Putamen (tissue), 1 donor: ENCODE results near the gene ABHD1.

Experiments used
- DNase-seq: peaks from one replicate; pipeline ENCODE4 v3.0.0-alpha.2; 2016; ENCODE audit warnings: low spot score

Gene ABHD1

GRCh38 chr2:27086724-27087593, 36.7 kb upstream of the ABHD1 start, which contains the start of gene KHK:
KHK (plus strand) TSS chr2:27086772; CDS start chr2:27087260, 488 bp downstream.
- peak; percentile 51 for DNase-seq

DNA sequence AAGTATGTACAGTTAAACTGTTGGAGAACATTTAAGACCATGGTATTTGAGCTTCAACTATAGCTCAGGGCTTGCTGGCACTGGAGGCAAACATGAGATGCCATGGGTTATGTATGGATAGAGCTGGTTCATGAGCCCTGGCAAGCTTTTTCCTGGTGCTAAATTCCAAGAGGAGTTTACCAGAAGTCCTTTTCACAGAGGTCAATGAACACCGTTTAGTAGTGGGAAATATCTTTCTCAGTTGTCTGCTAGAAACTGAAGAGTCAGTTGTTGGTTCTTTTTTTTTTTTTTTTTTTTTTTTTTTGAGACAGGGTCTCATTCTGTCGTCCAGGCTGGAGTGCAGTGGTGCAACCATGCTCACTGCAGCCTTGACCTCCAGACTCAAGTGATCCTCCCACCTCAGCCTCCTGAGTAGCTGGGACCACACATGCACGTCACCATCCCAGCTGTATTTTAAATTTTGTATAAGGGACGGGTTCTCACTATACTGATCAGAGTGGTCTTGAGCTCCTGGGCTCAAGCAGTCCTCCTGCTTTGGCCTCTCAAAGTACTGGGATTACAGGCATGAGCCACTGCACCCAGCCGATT, 35.7 kb upstream of the ABHD1 start:
- DNase-seq = no peak

- no peak for DNase-seq
Observed at GRCh38 chr2:27088634-27089033, 35.0 kb upstream of the ABHD1 start.

DNA sequence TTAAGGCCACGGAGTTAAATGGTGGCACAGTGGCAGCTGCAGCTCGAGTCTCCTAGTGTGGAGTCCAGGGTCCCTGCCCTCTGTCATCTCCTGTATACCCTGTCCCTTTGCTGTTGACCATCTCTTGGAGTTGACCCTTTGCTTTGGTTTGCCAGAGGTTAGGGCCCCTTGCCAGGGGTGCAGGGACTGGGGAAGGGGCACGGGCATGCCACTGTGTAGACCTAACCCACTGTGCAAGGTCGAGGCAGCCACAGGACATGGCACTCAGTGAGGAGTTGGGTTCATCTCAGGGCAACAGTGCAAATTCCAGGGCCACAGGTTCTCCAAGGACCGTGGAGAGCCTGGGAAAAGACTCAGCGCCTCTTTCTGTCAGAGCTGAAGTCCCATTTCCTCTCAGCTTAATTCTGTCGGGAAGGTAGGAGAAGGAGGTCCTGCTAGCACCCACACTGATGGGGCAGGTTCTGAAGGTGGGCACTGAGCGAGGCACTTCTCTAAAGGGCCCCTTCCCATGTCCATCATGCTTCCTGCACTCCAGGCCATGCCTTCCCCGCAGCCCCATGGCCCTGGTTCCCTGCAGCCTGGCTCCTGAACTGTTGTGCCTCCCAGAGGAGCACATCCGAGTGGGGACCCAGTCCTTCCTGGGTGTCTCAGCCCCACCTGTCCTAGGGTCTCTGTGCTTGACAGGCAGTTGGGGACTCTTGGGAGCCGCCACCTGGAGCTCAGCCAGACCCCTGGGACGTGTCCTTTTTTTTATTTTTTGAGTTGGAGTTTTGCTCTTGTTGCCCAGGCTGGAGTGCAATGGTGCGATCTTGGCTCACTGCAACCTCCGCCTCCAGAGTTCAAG, 34.3 kb upstream of the ABHD1 start:
- no peak for DNase-seq

DNA sequence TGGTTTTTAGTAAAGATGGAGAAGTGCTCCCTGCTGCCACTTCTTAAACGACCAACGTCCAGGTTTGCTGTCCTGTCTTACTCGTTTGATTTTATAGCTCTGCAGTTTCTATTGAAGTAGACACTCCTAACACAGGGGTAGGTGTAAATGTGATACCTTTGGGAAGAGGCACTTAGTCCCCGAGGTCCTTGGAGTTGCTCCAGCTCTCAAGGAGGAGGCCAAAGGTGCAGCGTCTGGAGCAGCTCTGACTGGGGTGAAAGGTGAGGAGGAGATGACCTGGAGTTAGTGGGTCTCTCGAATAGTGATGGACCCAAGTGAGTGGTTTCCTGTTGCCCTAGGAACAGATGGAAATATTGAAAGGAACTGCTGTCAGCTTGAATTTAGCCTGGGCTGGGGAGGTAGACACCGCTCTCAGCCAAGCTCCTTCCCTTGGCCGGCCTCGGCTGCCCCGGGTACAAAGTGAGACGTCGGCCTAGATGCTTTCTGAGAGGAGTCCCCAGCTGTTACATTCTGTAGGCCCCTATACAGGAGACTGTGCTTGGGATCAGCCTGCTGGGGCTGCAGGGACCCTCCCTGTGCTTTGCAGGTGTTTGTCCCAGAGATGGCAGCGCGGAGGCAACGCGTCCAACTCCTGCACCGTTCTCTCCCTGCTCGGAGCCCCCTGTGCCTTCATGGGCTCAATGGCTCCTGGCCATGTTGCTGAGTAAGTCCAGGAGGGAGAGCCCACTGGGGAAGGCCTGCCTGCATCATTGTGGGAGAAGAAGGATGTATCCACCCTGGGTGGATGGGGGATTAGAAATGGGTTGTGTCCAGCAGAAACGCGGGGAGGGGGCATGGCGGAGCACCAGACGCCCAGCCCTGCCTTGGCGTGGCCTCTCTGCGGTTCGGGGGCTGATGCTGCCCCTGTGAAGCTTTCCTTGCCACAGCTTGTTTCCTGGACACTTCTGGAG, 31.6 kb upstream of the ABHD1 start:
- no peak for DNase-seq

- DNase-seq = no peak
Observed at GRCh38 chr2:27092696-27093429, 30.8 kb upstream of the ABHD1 start.

- no peak for DNase-seq
Observed at GRCh38 chr2:27093430-27094352, 29.9 kb upstream of the ABHD1 start.

- DNase-seq = no peak
Observed at GRCh38 chr2:27094353-27094984, 29.1 kb upstream of the ABHD1 start.

DNA sequence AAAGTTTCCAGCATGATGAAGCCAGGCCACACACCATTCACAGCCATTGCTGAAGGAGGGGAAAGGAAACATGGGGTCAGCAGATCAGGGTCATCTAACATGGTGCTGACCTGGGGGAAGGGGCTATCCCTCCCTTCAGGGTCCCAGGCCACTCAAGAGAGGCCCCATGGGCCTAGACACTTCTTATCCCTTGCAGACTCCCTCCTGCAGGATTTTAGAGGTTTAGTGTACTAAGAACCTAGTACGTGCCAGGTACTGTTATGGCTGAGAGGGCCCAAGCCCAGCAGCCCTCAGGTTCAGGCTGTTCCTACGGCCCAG, 28.2 kb upstream of the ABHD1 start:
- DNase-seq = no peak

- peak; percentile 75 for DNase-seq
Observed at GRCh38 chr2:27095745-27096651, 27.6 kb upstream of the ABHD1 start.

- DNase-seq = no peak
Observed at GRCh38 chr2:27096748-27097297, 26.8 kb upstream of the ABHD1 start.

- DNase-seq = no peak
Observed at GRCh38 chr2:27097341-27097740, 26.3 kb upstream of the ABHD1 start.

GRCh38 chr2:27099334-27099955, 24.2 kb upstream of the ABHD1 start:
- no peak for DNase-seq

DNA sequence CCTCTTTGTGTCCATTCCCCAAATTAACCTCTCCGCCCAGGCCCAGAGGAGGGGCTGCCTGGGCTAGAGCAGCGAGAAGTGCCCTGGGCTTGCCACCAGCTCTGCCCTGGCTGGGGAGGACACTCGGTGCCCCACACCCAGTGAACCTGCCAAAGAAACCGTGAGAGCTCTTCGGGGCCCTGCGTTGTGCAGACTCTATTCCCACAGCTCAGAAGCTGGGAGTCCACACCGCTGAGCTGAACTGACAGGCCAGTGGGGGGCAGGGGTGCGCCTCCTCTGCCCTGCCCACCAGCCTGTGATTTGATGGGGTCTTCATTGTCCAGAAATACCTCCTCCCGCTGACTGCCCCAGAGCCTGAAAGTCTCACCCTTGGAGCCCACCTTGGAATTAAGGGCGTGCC, 23.6 kb upstream of the ABHD1 start:
- DNase-seq = no peak

- DNase-seq = no peak
Observed at GRCh38 chr2:27102329-27102728, 21.3 kb upstream of the ABHD1 start.

DNA sequence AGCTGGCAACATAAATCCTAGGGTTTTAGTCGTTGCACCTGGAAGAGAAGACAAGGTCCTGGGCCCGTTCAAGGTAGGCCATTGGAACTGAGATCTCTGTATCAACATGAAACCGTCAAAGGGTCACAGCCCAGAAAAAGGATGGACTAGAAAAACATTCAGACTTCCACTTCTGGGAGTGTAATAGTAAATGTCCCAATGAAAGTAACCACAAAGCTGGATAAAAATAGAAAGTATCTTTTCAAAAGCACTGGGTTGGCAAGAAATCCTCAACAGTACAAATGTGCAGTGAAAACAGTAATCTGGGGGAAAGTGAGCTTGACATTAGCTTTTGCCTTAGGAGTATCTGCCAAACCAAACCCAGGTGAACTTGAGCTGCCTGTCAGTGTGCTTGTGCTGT, 17.6 kb upstream of the ABHD1 start:
- DNase-seq = no peak

DNA sequence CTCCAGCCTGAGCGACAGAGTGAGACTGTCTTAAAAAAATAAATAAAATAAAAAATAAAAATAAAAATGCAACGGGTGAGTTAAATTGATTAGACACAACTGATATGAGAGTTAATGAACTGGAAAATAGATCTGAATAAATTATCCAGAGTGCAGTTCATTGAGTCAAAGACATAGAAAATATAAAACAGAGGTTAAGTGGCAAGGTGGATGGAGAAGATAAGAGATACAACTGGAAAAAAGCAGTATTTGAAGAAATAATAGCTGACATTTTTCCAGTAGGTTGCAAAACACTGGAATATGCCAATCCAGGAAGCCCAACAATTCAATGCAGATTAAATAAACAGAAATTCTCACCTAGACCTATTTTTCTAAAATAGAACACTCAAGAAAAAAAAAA, 15.4 kb upstream of the ABHD1 start:
- DNase-seq = no peak

DNA sequence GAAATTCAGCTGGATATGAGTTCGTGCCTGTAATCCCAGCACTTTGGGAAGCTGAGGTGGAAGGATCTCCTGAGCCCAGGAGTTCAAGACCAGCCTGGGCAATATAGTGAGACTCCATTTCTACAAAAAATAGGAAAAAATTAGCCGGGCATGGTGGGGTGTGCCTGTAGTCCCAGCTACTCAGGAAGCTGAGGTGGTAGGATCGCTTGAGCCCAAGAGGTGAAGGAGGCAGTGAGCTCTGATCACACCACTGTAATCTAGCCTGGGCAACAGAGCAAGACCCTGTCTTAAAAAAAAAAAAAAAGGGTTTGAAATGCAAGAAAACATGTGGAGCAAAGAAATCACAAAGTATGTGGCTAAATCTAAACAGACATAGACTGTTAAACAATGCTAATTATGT, 14.5 kb upstream of the ABHD1 start:
- DNase-seq = no peak
